Esophagus squamous epithelium (tissue), 4 donors: Measurements from ENCODE around the gene DUSP8.

ENCODE experiments used
- POLR2A ChIP-seq, 4 donors: fragments of 450-650 bp; IDR thresholded peaks; one replicate each; pipeline ENCODE4 v1.6.1; 2017; ENCODE audit warnings: antibody characterized with exemption in 4 of 4, mild to moderate bottlenecking in 4 of 4, moderate library complexity in 3 of 4
- TF ChIP-seq, protein P1 (sequence below), 6 experiments: fragments of 450-650 bp in 4 of 6; fragments of 200-600 bp in 2 of 6; sonication (generic) in 2 of 6; IDR thresholded peaks; one replicate each; pipeline ENCODE4 v1.5.1; 2016 to 2019; ENCODE audit warnings: antibody characterized with exemption in 6 of 6, mild to moderate bottlenecking in 4 of 6, moderate library complexity in 4 of 6

DNA sequence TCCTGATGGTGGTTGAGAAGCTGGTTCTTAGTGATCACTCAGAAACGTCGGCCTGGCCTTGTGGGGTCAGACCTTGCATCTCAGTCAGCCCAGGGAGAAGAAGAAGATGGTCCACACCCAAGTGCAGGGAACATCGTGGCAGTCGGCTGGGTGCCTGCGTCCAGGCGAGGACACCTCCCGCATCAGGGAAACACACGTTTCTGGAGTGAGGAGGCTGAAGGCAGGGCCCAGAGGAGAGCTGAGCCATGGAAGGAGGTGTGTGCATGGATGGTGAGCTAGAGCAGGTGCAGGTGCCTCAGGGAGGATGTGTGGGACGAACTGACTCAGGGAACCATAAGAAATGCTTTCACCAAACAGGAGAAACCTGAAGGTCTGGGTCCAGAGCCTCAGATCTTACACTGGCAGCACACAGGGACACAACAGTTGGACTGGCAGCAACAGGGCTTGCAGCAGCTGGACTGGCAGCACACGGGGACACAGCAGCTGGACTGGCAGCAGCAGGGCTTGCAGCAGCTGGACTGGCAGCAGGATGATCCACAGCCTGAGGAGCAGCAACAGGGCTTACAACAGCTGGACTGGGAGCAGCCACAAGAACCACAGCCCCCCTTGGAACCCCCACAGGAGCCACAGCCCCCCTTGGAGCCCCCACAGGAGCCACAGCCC is 25.4 kb upstream of the DUSP8 start:
- TF ChIP-seq, protein P1, sequence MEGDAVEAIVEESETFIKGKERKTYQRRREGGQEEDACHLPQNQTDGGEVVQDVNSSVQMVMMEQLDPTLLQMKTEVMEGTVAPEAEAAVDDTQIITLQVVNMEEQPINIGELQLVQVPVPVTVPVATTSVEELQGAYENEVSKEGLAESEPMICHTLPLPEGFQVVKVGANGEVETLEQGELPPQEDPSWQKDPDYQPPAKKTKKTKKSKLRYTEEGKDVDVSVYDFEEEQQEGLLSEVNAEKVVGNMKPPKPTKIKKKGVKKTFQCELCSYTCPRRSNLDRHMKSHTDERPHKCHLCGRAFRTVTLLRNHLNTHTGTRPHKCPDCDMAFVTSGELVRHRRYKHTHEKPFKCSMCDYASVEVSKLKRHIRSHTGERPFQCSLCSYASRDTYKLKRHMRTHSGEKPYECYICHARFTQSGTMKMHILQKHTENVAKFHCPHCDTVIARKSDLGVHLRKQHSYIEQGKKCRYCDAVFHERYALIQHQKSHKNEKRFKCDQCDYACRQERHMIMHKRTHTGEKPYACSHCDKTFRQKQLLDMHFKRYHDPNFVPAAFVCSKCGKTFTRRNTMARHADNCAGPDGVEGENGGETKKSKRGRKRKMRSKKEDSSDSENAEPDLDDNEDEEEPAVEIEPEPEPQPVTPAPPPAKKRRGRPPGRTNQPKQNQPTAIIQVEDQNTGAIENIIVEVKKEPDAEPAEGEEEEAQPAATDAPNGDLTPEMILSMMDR (IDR thresholded peaks at IDR 0.05), result no peak
- no peak for TF ChIP-seq POLR2A (IDR thresholded peaks at IDR 0.05)
